OCI-LY1 (cell line): ENCODE data around the gene TRAPPC2L.
A peak's percentile ranks its signal among the peaks of the same experiment; 100 is the strongest.

ENCODE experiments used
- EZH2 ChIP-seq: fragments of 200-600 bp; sonication (generic), shearing (Covaris generic); IDR thresholded peaks from 2 replicates; pipeline ENCODE4 v1.8.0; 2017; ENCODE audit warnings: borderline replicate concordance, mixed run types, mild to moderate bottlenecking, antibody characterized with exemption, low read length, moderate library complexity, mixed read lengths
- TF ChIP-seq, protein P1 (sequence below): fragments of 200-600 bp; sonication (generic), shearing (Covaris generic); IDR thresholded peaks from 2 replicates; pipeline ENCODE4 v1.5.1; 2017; ENCODE audit warnings: mild to moderate bottlenecking, antibody characterized with exemption, low read length, moderate library complexity, mixed read lengths

DNA sequence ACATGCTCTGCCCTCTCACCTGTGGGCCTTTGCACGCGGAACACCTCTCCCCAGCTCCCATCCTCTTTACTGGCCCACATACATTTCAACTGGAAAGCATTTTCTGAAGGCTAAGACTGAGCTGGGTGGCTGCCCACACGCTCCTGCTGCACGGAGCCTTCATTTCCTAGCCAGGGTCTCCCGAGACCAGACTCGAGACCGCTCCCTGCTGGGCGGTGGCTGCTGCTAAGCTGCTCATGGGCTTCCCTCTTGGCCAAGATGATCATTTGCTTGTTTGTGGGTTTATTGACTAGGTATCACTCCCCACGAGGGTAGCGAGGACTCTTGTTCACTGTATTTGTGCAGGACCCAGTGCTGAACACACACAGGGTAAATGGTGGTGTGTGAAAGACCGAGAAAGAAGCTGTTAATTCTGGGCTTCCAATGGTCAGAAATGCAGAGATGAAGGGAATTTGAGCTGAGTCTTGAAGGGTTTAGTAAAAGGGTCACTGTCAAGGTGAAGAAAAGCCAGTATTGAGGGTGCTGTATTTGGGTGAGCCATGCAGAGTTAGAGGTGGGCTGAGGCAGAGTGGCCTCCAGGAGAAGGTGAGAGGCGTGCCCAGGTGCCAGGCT is 907 bp downstream of the TRAPPC2L start:
- no peak for TF ChIP-seq EZH2
- TF ChIP-seq, protein P1, sequence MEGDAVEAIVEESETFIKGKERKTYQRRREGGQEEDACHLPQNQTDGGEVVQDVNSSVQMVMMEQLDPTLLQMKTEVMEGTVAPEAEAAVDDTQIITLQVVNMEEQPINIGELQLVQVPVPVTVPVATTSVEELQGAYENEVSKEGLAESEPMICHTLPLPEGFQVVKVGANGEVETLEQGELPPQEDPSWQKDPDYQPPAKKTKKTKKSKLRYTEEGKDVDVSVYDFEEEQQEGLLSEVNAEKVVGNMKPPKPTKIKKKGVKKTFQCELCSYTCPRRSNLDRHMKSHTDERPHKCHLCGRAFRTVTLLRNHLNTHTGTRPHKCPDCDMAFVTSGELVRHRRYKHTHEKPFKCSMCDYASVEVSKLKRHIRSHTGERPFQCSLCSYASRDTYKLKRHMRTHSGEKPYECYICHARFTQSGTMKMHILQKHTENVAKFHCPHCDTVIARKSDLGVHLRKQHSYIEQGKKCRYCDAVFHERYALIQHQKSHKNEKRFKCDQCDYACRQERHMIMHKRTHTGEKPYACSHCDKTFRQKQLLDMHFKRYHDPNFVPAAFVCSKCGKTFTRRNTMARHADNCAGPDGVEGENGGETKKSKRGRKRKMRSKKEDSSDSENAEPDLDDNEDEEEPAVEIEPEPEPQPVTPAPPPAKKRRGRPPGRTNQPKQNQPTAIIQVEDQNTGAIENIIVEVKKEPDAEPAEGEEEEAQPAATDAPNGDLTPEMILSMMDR, result peak; percentile 70; the same call in 1 of the 2 replicates
